ENCODE results near the gene APP. TPM values are rescaled to one million over a fixed set of nuclear protein-coding genes. Genes with fewer than 3 reads are reported as not detected.

The APP gene
- total RNA-seq, 1 donor: 404 TPM

GRCh38 chr21:26177746-26178426 is 7.3 kb upstream of the APP start:
- DNase-seq (ENCODE audit: low read depth): no peak
- TF ChIP-seq, protein P1, sequence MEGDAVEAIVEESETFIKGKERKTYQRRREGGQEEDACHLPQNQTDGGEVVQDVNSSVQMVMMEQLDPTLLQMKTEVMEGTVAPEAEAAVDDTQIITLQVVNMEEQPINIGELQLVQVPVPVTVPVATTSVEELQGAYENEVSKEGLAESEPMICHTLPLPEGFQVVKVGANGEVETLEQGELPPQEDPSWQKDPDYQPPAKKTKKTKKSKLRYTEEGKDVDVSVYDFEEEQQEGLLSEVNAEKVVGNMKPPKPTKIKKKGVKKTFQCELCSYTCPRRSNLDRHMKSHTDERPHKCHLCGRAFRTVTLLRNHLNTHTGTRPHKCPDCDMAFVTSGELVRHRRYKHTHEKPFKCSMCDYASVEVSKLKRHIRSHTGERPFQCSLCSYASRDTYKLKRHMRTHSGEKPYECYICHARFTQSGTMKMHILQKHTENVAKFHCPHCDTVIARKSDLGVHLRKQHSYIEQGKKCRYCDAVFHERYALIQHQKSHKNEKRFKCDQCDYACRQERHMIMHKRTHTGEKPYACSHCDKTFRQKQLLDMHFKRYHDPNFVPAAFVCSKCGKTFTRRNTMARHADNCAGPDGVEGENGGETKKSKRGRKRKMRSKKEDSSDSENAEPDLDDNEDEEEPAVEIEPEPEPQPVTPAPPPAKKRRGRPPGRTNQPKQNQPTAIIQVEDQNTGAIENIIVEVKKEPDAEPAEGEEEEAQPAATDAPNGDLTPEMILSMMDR (IDR thresholded peaks at IDR 0.05; ENCODE audit: insufficient read depth, low read length): no peak
- no peak overlapping the region for H3K4me3 ChIP-seq (ENCODE audit: low read depth, low read length)

- H3K4me3 ChIP-seq (ENCODE audit: low read depth, low read length): no peak overlapping the region
- TF ChIP-seq, protein P1 (IDR thresholded peaks at IDR 0.05; ENCODE audit: insufficient read depth, low read length): no peak
- peak; percentile 60 for DNase-seq (ENCODE audit: low read depth)
Measured at GRCh38 chr21:26177187-26177586, 6.6 kb upstream of the APP start.

- TF ChIP-seq, protein P1 (IDR thresholded peaks at IDR 0.05; ENCODE audit: insufficient read depth, low read length): no peak
- H3K4me3 ChIP-seq (ENCODE audit: low read depth, low read length): peak overlapping the region; percentile 71
- DNase-seq (ENCODE audit: low read depth): no peak
Measured at GRCh38 chr21:26171258-26172100, 909 bp upstream of the APP start.

DNA sequence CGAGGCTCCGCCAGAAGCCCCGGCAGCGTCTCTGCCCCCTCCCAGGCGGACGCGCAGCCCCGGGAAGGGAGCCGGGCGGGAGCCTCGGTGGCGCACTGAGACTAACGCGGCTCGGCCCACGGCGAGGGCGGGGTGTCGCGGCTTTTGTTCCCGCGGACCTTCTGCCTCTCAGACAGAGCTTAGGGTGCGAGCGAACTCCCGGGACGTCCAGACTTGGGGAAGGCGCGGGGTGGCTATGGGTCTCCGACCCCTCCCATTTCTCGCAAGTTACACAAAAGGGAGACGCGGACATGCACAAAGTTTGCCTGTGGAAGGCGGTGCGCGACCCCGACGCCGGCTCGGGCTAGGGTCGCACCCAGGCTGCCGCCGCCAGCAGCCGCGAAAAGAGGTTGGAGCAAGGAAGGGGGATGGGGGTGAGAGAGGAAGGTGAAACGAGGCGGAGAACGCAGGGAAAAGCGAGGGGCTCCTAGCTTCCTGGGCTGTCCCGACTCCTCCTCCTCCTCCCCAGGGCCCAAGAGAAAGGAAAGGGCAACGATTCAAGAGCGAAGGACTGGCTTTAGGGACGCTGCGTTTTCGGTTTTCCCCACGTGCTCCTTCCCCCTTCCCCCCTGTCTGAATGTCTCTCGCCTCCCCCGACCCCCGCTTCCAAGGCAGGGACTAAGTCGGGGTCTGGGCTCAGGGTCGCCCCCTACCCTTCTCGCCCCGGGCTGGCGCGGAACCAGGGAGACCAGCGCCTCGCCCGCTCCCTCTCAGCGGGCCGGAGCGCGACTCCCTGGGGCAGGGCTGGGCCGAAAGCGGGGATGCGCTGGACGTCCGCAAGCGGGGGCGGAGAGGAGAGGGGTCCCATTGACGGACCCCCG is 729 bp downstream of the APP start:
- peak overlapping the region; percentile 92 for H3K4me3 ChIP-seq (ENCODE audit: low read depth, low read length)
- TF ChIP-seq, protein P1 (IDR thresholded peaks at IDR 0.05; ENCODE audit: insufficient read depth, low read length): no peak
- DNase-seq (ENCODE audit: low read depth): peak; percentile 66

- TF ChIP-seq, protein P1 (IDR thresholded peaks at IDR 0.05; ENCODE audit: insufficient read depth, low read length): peak; percentile 64
- peak overlapping the region; percentile 92 for H3K4me3 ChIP-seq (ENCODE audit: low read depth, low read length)
- peak; percentile 75 for DNase-seq (ENCODE audit: low read depth)
Measured at GRCh38 chr21:26169061-26169610, 1.4 kb downstream of the APP start.

GRCh38 chr21:26168371-26168770 is 2.2 kb downstream of the APP start:
- TF ChIP-seq, protein P1 (IDR thresholded peaks at IDR 0.05; ENCODE audit: insufficient read depth, low read length): no peak
- no peak for DNase-seq (ENCODE audit: low read depth)
- H3K4me3 ChIP-seq (ENCODE audit: low read depth, low read length): peak overlapping the region; percentile 92
